IMR-90 (cell line): ENCODE data around the gene SLC36A2. TPM values are rescaled to one million over a fixed set of nuclear protein-coding genes. Genes with fewer than 3 reads are reported as not detected.

Experiments used
- ATAC-seq: fragments of 200-7000 bp; cut with Tn5 transposase; 2 replicates; pipeline ENCODE4 v1.9.1; 2020; ENCODE audit warnings: low read depth, mild to moderate bottlenecking, moderate library complexity
- BruUV-seq: library from RNA; stranded (reverse); fragments of 400-500 nt; replicated peaks from 2 replicates; lab custom pipeline; 2021; lab: Mats Ljungman, UMichigan
- CTCF ChIA-PET: fragments of 300-600 bp; formaldehyde crosslinking; extraction: SDS; loops from one replicate; lab custom pipeline; 2021; ENCODE audit warnings: antibody characterized with exemption; lab: Yijun Ruan, JAX
- POLR2A ChIA-PET: fragments of 300-600 bp; sonication (Branson Sonifier 250); formaldehyde crosslinking; loops from one replicate; lab custom pipeline; 2022; ENCODE audit warnings: antibody characterized with exemption; ENCODE audit not compliant: unreplicated experiment; lab: Charles Lee
- DNase-seq: peaks from one replicate; pipeline ENCODE4 v3.0.0; 2013
- H2AFZ ChIP-seq: replicated peaks from 2 replicates; pipeline ENCODE3; 2013; ENCODE audit warnings: low read length, mild to moderate bottlenecking; ENCODE audit not compliant: poor library complexity
- H2AK5ac ChIP-seq: 2 replicates; pipeline ENCODE4 v1.6.1; 2013; ENCODE audit warnings: low read depth, low read length, inconsistent platforms
- H2AK9ac ChIP-seq: replicated peaks from 2 replicates; pipeline ENCODE3; 2013; ENCODE audit warnings: mild to moderate bottlenecking, low read depth, low read length, moderate library complexity; ENCODE audit not compliant: poor library complexity
- H2BK120ac ChIP-seq: 2 replicates; pipeline ENCODE4 v1.6.1; 2013; ENCODE audit warnings: low read depth, low read length, inconsistent platforms
- H2BK15ac ChIP-seq: 3 replicates; pipeline ENCODE4 v1.6.1; 2013; ENCODE audit warnings: low read depth, low read length, inconsistent platforms
- H2BK20ac ChIP-seq: 2 replicates; pipeline ENCODE4 v1.6.1; 2013; ENCODE audit warnings: low read depth, mild to moderate bottlenecking, inconsistent platforms, low read length, moderate library complexity
- H2BK5ac ChIP-seq: 2 replicates; pipeline ENCODE4 v1.6.1; 2013; ENCODE audit warnings: mild to moderate bottlenecking, low read depth, low read length, inconsistent platforms; ENCODE audit not compliant: poor library complexity, severe bottlenecking
- H3K14ac ChIP-seq: replicated peaks from 2 replicates; pipeline ENCODE4 v1.6.1; 2013; ENCODE audit warnings: low read depth, low read length, inconsistent platforms
- H3K18ac ChIP-seq: 2 replicates; pipeline ENCODE4 v1.6.1; 2013; ENCODE audit warnings: low read depth, low read length, control low read depth
- H3K23ac ChIP-seq: 2 replicates; pipeline ENCODE4 v1.6.1; 2013; ENCODE audit warnings: low read depth, low read length, inconsistent platforms
- H3K27ac ChIP-seq: 2 replicates; pipeline ENCODE4 v1.5.1; 2013; ENCODE audit warnings: mild to moderate bottlenecking, control low read depth, low read length; ENCODE audit not compliant: insufficient read depth
- H3K27me3 ChIP-seq: 2 replicates; pipeline ENCODE4 v1.6.1; 2013; ENCODE audit warnings: low read length; ENCODE audit not compliant: control insufficient read depth, insufficient read depth
- H3K36me3 ChIP-seq: 2 replicates; pipeline ENCODE4 v1.6.1; 2013; ENCODE audit warnings: low read length, mixed read lengths; ENCODE audit not compliant: control insufficient read depth, insufficient read depth
- H3K4ac ChIP-seq: 2 replicates; pipeline ENCODE4 v1.6.1; 2013; ENCODE audit warnings: low read depth, low read length, inconsistent platforms
- H3K4me1 ChIP-seq: 2 replicates; pipeline ENCODE4 v1.6.1; 2013; ENCODE audit warnings: low read length, mixed read lengths; ENCODE audit not compliant: control insufficient read depth, insufficient read depth
- H3K4me2 ChIP-seq: 2 replicates; pipeline ENCODE4 v1.6.1; 2013; ENCODE audit warnings: low read depth, mild to moderate bottlenecking, control low read depth, low read length, moderate library complexity
- H3K4me3 ChIP-seq: 2 replicates; pipeline ENCODE4 v1.5.1; 2013; ENCODE audit warnings: low read depth, mild to moderate bottlenecking, control low read depth, low read length, moderate library complexity; ENCODE audit not compliant: insufficient read depth
- H3K56ac ChIP-seq: 2 replicates; pipeline ENCODE4 v1.6.1; 2013; ENCODE audit warnings: low read length, inconsistent platforms; ENCODE audit not compliant: insufficient read depth; ENCODE audit errors: extremely low read depth
- H3K79me1 ChIP-seq, 2 experiments: 2 replicates each; pipeline ENCODE4 v1.6.1; 2013; ENCODE audit warnings: low read length in 2 of 2, inconsistent platforms in 1 of 2, low read depth in 1 of 2
- H3K9ac ChIP-seq: 2 replicates; pipeline ENCODE4 v1.6.1; 2013; ENCODE audit warnings: low read depth, low read length, control low read depth
- H3K9me1 ChIP-seq: 2 replicates; pipeline ENCODE4 v1.6.1; 2013; ENCODE audit warnings: low read length, inconsistent platforms; ENCODE audit not compliant: insufficient read depth
- H3K9me3 ChIP-seq: 2 replicates; pipeline ENCODE4 v1.6.1; 2013; ENCODE audit warnings: low read length; ENCODE audit not compliant: control insufficient read depth, insufficient read depth
- H4K20me1 ChIP-seq: 2 replicates; pipeline ENCODE4 v1.6.1; 2013; ENCODE audit warnings: low read length, inconsistent platforms; ENCODE audit not compliant: insufficient read depth
- H4K5ac ChIP-seq: 2 replicates; pipeline ENCODE4 v1.6.1; 2013; ENCODE audit warnings: mild to moderate bottlenecking, low read depth, low read length, control low read depth
- H4K8ac ChIP-seq, 2 experiments: 2 replicates each; pipeline ENCODE4 v1.6.1; 2013; ENCODE audit warnings: low read depth in 2 of 2, low read length in 2 of 2, control low read depth in 1 of 2, inconsistent platforms in 1 of 2
- H4K91ac ChIP-seq: 2 replicates; pipeline ENCODE4 v1.6.1; 2013; ENCODE audit warnings: low read depth, low read length, inconsistent platforms; ENCODE audit not compliant: insufficient read depth
- CEBPB ChIP-seq: IDR thresholded peaks from 2 replicates; pipeline ENCODE4 v1.6.1; 2012; ENCODE audit warnings: low read depth, low read length, improper control_type of control experiment
- FOS ChIP-seq: fragments of 150-350 bp; IDR thresholded peaks from 2 replicates; pipeline ENCODE4 v1.6.1; 2016; ENCODE audit warnings: low read depth, low read length
- MAFK ChIP-seq: IDR thresholded peaks from 2 replicates; pipeline ENCODE4 v1.6.1; 2012; ENCODE audit warnings: low read depth, low read length, improper control_type of control experiment
- MAZ ChIP-seq: IDR thresholded peaks from 2 replicates; pipeline ENCODE4 v1.6.1; 2012; ENCODE audit warnings: low read depth, mild to moderate bottlenecking, low read length, improper control_type of control experiment, moderate library complexity, borderline replicate concordance
- NFE2L2 ChIP-seq: fragments of 150-350 bp; IDR thresholded peaks from 2 replicates; pipeline ENCODE4 v1.6.1; 2016; ENCODE audit warnings: low read depth, mild to moderate bottlenecking, low read length
- RAD21 ChIP-seq: IDR thresholded peaks from 2 replicates; pipeline ENCODE4 v1.6.1; 2012; ENCODE audit warnings: low read length, improper control_type of control experiment
- RCOR1 ChIP-seq: IDR thresholded peaks from 2 replicates; pipeline ENCODE4 v1.6.1; 2012; ENCODE audit warnings: mild to moderate bottlenecking, low read length, improper control_type of control experiment; ENCODE audit not compliant: insufficient replicate concordance
- WGBS, 2 experiments: methylation state at CpG; one replicate each; pipeline versions ENCODE4 v1.1.5 to v1.1.7; 2013; ENCODE audit warnings: missing lambda C conversion rate in 2 of 2; ENCODE audit not compliant: insufficient read length in 1 of 2; ENCODE audit errors: extremely low coverage in 2 of 2; 5-methylcytosine and 5-hydroxymethylcytosine counted together
- dilution Hi-C: fragments of 300-500 bp; cut with HindIII; formaldehyde crosslinking; loops from one replicate; pipeline ENCODE4 v1.14.3; 2018; ENCODE audit warnings: low sequenced_read_pairs; ENCODE audit not compliant: unreplicated experiment
- in situ Hi-C: fragments of 300-500 bp; cut with MboI; formaldehyde crosslinking; loops from 3 replicates; pipeline ENCODE4 v1.14.3; 2019; ENCODE audit warnings: low sequenced_read_pairs, inconsistent platforms, mixed read lengths
- intact Hi-C: fragments of 100-400 bp; cut with micrococcal nuclease; formaldehyde crosslinking; loops from 2 replicates; pipeline ENCODE4 v1.10.0; 2022
- polyA plus RNA-seq, 3 experiments: library from polyadenylated mRNA; depleted of rRNA; stranded (reverse); fragments of >200 nt; gene quantifications; 2 replicates each; pipeline ENCODE4 v1.2.3, GENCODE V29; 2012; ENCODE audit warnings: low replicate concordance in 1 of 3
- total RNA-seq: library from RNA; depleted of rRNA; stranded (reverse); fragments of >200 nt; gene quantifications from 2 replicates; pipeline ENCODE4 v1.2.3, GENCODE V29; 2012
- TF ChIP-seq, protein P1 (sequence below): fragments of 150-350 bp; IDR thresholded peaks from 2 replicates; pipeline ENCODE4 v1.6.1; 2017; ENCODE audit warnings: mild to moderate bottlenecking, antibody characterized with exemption, low read length, low read depth

Gene SLC36A2
- total and polyA plus RNA-seq, 2 of the 4 experiments (the other 2 are of a cell fraction): not detected

GRCh38 chr5:151270599-151270998 is 76.8 kb downstream of the SLC36A2 start:
- TF ChIP-seq FOS: no peak
- TF ChIP-seq, protein P1, sequence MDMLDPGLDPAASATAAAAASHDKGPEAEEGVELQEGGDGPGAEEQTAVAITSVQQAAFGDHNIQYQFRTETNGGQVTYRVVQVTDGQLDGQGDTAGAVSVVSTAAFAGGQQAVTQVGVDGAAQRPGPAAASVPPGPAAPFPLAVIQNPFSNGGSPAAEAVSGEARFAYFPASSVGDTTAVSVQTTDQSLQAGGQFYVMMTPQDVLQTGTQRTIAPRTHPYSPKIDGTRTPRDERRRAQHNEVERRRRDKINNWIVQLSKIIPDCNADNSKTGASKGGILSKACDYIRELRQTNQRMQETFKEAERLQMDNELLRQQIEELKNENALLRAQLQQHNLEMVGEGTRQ: no peak
- no peak for TF ChIP-seq MAZ
- no peak for TF ChIP-seq RAD21
- TF ChIP-seq MAFK: no peak
- no peak; the same call in 1 of the 2 replicates for TF ChIP-seq CEBPB
- TF ChIP-seq RCOR1: no peak
- TF ChIP-seq NFE2L2: no peak
- H2BK20ac ChIP-seq: no peak overlapping the region
- H3K56ac ChIP-seq: no peak overlapping the region
- no peaks in the 10 kb centered on the region for H3K79me1 ChIP-seq
- no peak overlapping the region for H3K23ac ChIP-seq
- H3K18ac ChIP-seq: no peak overlapping the region
- CTCF ChIA-PET: no interaction called here
- DNase-seq (peak; percentile 85), ATAC-seq (peak; percentile 68)
- dilution Hi-C loops: no loop called here
- no peak overlapping the region for H4K8ac ChIP-seq
- intact Hi-C loops: no loop called here
- POLR2A ChIA-PET: no interaction called here
- no peaks in the 10 kb centered on the region for H4K20me1 ChIP-seq
- in situ Hi-C loops: no loop called here
- no peak overlapping the region for H3K14ac ChIP-seq
- BruUV-seq: no TSS peak
- peaks cover 10% of the 10 kb centered on the region for H3K36me3 ChIP-seq
- H4K91ac ChIP-seq: no peak overlapping the region
- no peaks in the 10 kb centered on the region for H3K9me3 ChIP-seq
- no peak overlapping the region for H3K4me3 ChIP-seq
- H2BK120ac ChIP-seq: no peak overlapping the region
- H2AFZ ChIP-seq: no peak overlapping the region
- no peak overlapping the region for H2AK5ac ChIP-seq
- H3K4ac ChIP-seq: no peak overlapping the region
- H4K5ac ChIP-seq: no peak overlapping the region
- WGBS, 2 experiments: no CpG with 5 or more reads among the region's 1 CpG
- H3K27ac ChIP-seq: no peak overlapping the region
- no peaks in the 10 kb centered on the region for H3K27me3 ChIP-seq
- no peak overlapping the region for H2BK5ac ChIP-seq
- no peak overlapping the region for H2BK15ac ChIP-seq
- H3K9ac ChIP-seq: no peak overlapping the region
- no peak overlapping the region for H2AK9ac ChIP-seq
- H3K9me1 ChIP-seq: no peaks in the 10 kb centered on the region; the same call in 1 of the 2 replicates
- H3K4me1 ChIP-seq: no peaks in the 10 kb centered on the region
- no peak overlapping the region for H3K4me2 ChIP-seq
